OCI-LY1 (cell line): Measurements from ENCODE around the gene SKAP2.

Source experiments
- H2AFZ ChIP-seq: fragments of 200-600 bp; sonication (generic), shearing (Covaris generic); 2 replicates; pipeline ENCODE4 v1.6.0; 2014; ENCODE audit warnings: antibody characterized with exemption, mild to moderate bottlenecking, low read length
- H3F3A ChIP-seq: fragments of 200-600 bp; sonication (generic), shearing (Covaris generic); 2 replicates; pipeline ENCODE4 v1.6.0; 2014; ENCODE audit warnings: mild to moderate bottlenecking, antibody characterized with exemption, low read length, moderate library complexity; ENCODE audit not compliant: insufficient read depth
- H3K27ac ChIP-seq: fragments of 200-600 bp; sonication (generic); 2 replicates; pipeline ENCODE4 v1.5.1; 2014; ENCODE audit warnings: low read length, mixed run types, mild to moderate bottlenecking, low read depth; ENCODE audit not compliant: poor library complexity, severe bottlenecking
- H3K27me3 ChIP-seq: fragments of 200-600 bp; sonication (generic); 2 replicates; pipeline ENCODE4 v1.6.0; 2014; ENCODE audit warnings: antibody characterized with exemption, mild to moderate bottlenecking, low read length, moderate library complexity; ENCODE audit not compliant: insufficient read depth
- H3K36me3 ChIP-seq: fragments of 200-600 bp; sonication (generic); 2 replicates; pipeline ENCODE4 v1.6.1; 2014; ENCODE audit warnings: mild to moderate bottlenecking, antibody characterized with exemption, low read length, moderate library complexity, mixed read lengths; ENCODE audit not compliant: insufficient read depth
- H3K4me1 ChIP-seq: fragments of 200-600 bp; sonication (generic); 2 replicates; pipeline ENCODE4 v1.5.1; 2014; ENCODE audit warnings: mild to moderate bottlenecking, low read length, moderate library complexity; ENCODE audit not compliant: insufficient read depth, severe bottlenecking
- H3K4me2 ChIP-seq: fragments of 200-600 bp; sonication (generic), shearing (Covaris generic); 2 replicates; pipeline ENCODE4 v1.6.1; 2014; ENCODE audit warnings: low read length
- H3K4me3 ChIP-seq: fragments of 200-600 bp; sonication (generic); 2 replicates; pipeline ENCODE4 v1.5.1; 2014; ENCODE audit warnings: low read length, low read depth, mild to moderate bottlenecking, mixed read lengths; ENCODE audit not compliant: poor library complexity, severe bottlenecking
- H3K79me2 ChIP-seq: fragments of 200-600 bp; shearing (Covaris generic); 2 replicates; pipeline ENCODE4 v1.6.1; 2016; ENCODE audit warnings: mixed run types, low read length, mixed read lengths; ENCODE audit not compliant: insufficient read depth
- H3K9ac ChIP-seq: fragments of 200-600 bp; sonication (generic), shearing (Covaris generic); 2 replicates; pipeline ENCODE4 v1.6.1; 2014; ENCODE audit warnings: mild to moderate bottlenecking, low read length, mixed read lengths
- H3K9me2 ChIP-seq: fragments of 200-600 bp; sonication (generic), shearing (Covaris generic); 2 replicates; pipeline ENCODE4 v1.6.1; 2014; ENCODE audit warnings: low read depth, mild to moderate bottlenecking, low read length, mixed read lengths
- H3K9me3 ChIP-seq: fragments of 200-600 bp; shearing (Covaris generic); 2 replicates; pipeline ENCODE4 v1.6.1; 2014; ENCODE audit warnings: low read length, mixed read lengths
- H4K20me1 ChIP-seq: fragments of 200-600 bp; sonication (generic), shearing (Covaris generic); 2 replicates; pipeline ENCODE4 v1.6.0; 2016; ENCODE audit warnings: mild to moderate bottlenecking, low read length; ENCODE audit not compliant: insufficient read depth
- CTCF ChIP-seq: fragments of 200-600 bp; sonication (generic), shearing (Covaris generic); IDR thresholded peaks from 2 replicates; pipeline ENCODE4 v1.5.1; 2017; ENCODE audit warnings: mild to moderate bottlenecking, antibody characterized with exemption, low read length, moderate library complexity, mixed read lengths
- EZH2 ChIP-seq: fragments of 200-600 bp; sonication (generic), shearing (Covaris generic); IDR thresholded peaks from 2 replicates; pipeline ENCODE4 v1.8.0; 2017; ENCODE audit warnings: borderline replicate concordance, mixed run types, mild to moderate bottlenecking, antibody characterized with exemption, low read length, moderate library complexity, mixed read lengths

SKAP2 gene

GRCh38 chr7:26630361-26630760 lies 234.0 kb downstream of the SKAP2 start:
- Histone ChIP-seq H2AFZ (no peak overlapping the region), H3K27me3 (peaks cover 12% of the 10 kb centered on the region; the same call in 1 of the 2 replicates), H3K9ac (no peak overlapping the region), H3K4me2 (no peak overlapping the region), H3K9me2 (no peaks in the 10 kb centered on the region), H3K4me3 (no peak overlapping the region), H3K27ac (no peak overlapping the region), H3K9me3 (no peaks in the 10 kb centered on the region), H3F3A (no peaks in the 10 kb centered on the region), H3K36me3 (no peaks in the 10 kb centered on the region), H4K20me1 (no peaks in the 10 kb centered on the region), H3K79me2 (no peaks in the 10 kb centered on the region), H3K4me1 (no peaks in the 10 kb centered on the region)
- TF ChIP-seq EZH2 = no peak
- TF ChIP-seq CTCF = no peak

GRCh38 chr7:26629696-26630095 lies 234.7 kb downstream of the SKAP2 start:
- Histone ChIP-seq H3K27me3 (peaks cover 12% of the 10 kb centered on the region; the same call in 1 of the 2 replicates), H3K27ac (no peak overlapping the region), H3F3A (no peaks in the 10 kb centered on the region), H3K9me3 (no peaks in the 10 kb centered on the region), H3K79me2 (no peaks in the 10 kb centered on the region), H3K9ac (no peak overlapping the region), H3K36me3 (no peaks in the 10 kb centered on the region), H4K20me1 (no peaks in the 10 kb centered on the region), H3K9me2 (no peaks in the 10 kb centered on the region), H3K4me3 (no peak overlapping the region), H2AFZ (no peak overlapping the region), H3K4me2 (no peak overlapping the region), H3K4me1 (no peaks in the 10 kb centered on the region)
- TF ChIP-seq CTCF (no peak), EZH2 (no peak)

GRCh38 chr7:26627891-26628341 lies 236.5 kb downstream of the SKAP2 start:
- Histone ChIP-seq H3K9me3 (no peaks in the 10 kb centered on the region), H3K27me3 (0 out of 2 replicates have a peak, but pooled peaks cover 12% of the 10 kb centered on the region), H3K9ac (no peak overlapping the region), H3K27ac (no peak overlapping the region), H3K79me2 (no peaks in the 10 kb centered on the region), H3K4me2 (no peak overlapping the region), H4K20me1 (no peaks in the 10 kb centered on the region), H3K4me3 (no peak overlapping the region), H3K9me2 (no peaks in the 10 kb centered on the region), H2AFZ (no peak overlapping the region), H3K36me3 (no peaks in the 10 kb centered on the region), H3K4me1 (no peaks in the 10 kb centered on the region), H3F3A (no peaks in the 10 kb centered on the region)
- TF ChIP-seq EZH2 (no peak), CTCF (no peak)
